ENCODE measurements around the gene PTPA.

PTPA gene

GRCh38 chr9:129191234-129191633 is 80.0 kb downstream of the PTPA start:
- no peak for TF ChIP-seq GATA3 (IDR thresholded peaks at IDR 0.05; ENCODE audit: low read depth, low read length)
- TF ChIP-seq GATA2 (IDR thresholded peaks at IDR 0.05; ENCODE audit: low read depth, low read length), result no peak

- TF ChIP-seq GATA2 (IDR thresholded peaks at IDR 0.05; ENCODE audit: low read depth, low read length) (no peak), GATA3 (IDR thresholded peaks at IDR 0.05; ENCODE audit: low read depth, low read length) (no peak)
Measured at GRCh38 chr9:129193655-129194054, 82.4 kb downstream of the PTPA start.

- TF ChIP-seq GATA2 (IDR thresholded peaks at IDR 0.05; ENCODE audit: low read depth, low read length) (no peak), GATA3 (IDR thresholded peaks at IDR 0.05; ENCODE audit: low read depth, low read length) (no peak)
Measured at GRCh38 chr9:129194221-129194620, 83.0 kb downstream of the PTPA start.

GRCh38 chr9:129195606-129196005 is 84.4 kb downstream of the PTPA start:
- TF ChIP-seq GATA2 (IDR thresholded peaks at IDR 0.05; ENCODE audit: low read depth, low read length) (no peak), GATA3 (IDR thresholded peaks at IDR 0.05; ENCODE audit: low read depth, low read length) (no peak)

GRCh38 chr9:129197978-129198318 is 86.7 kb downstream of the PTPA start:
- no peak for TF ChIP-seq GATA2 (IDR thresholded peaks at IDR 0.05; ENCODE audit: low read depth, low read length)
- TF ChIP-seq GATA3 (IDR thresholded peaks at IDR 0.05; ENCODE audit: low read depth, low read length), result no peak
